ENCODE measurements around the gene ARHGAP24. TPM values are rescaled to one million over a fixed set of nuclear protein-coding genes. Genes with fewer than 3 reads are reported as not detected.

ARHGAP24 gene
- total and polyA plus RNA-seq, 2 experiments from 2014 or later: 19.5 to 29.6 TPM

DNA sequence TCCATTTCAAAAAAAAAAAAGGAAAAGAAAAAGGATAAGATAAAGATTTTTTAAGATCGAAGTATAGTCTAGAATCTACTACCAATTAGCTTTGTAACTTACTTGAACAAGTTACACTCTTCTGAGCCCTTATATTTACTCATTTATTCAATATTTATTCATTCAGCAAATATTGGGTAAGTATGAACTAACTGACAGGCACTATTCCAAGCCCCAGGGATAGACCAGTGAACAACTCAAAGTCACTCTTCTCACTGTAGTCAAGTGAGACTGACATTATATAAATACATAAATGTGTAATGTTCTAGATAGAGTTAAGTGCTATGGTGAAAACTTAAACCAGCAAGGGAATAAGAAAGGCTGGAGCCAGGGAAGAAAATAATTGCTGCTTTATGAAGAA, 131.6 kb downstream of the ARHGAP24 start:
- no peak overlapping the region for H3K4me3 ChIP-seq
- no peaks in the 10 kb centered on the region for H3K9me2 ChIP-seq (replicated peaks; ENCODE audit: insufficient read depth)
- no peaks in the 10 kb centered on the region for H3K27me3 ChIP-seq
- 100% methylated on average over 1 of the region's 1 CpG for WGBS (ENCODE audit: low lambda C conversion rate, missing lambda C conversion rate)
- H2AFZ ChIP-seq: no peak overlapping the region
- no peaks in the 10 kb centered on the region for H3K4me1 ChIP-seq (ENCODE audit: insufficient read depth)
- DNase-seq (ENCODE audit: low spot score): no peak
- H3K79me2 ChIP-seq: no peaks in the 10 kb centered on the region
- H4K20me1 ChIP-seq (ENCODE audit: insufficient read depth, poor library complexity, severe bottlenecking): no peaks in the 10 kb centered on the region
- no peak overlapping the region for H3K27ac ChIP-seq
- no peak overlapping the region for H3K4me2 ChIP-seq
- no peaks in the 10 kb centered on the region for H3K9me3 ChIP-seq (ENCODE audit: low read depth)
- no peaks in the 10 kb centered on the region for H3K36me3 ChIP-seq (replicated peaks; ENCODE audit: insufficient read depth, low read depth)
- TF ChIP-seq EZH2 (IDR thresholded peaks at IDR 0.05; ENCODE audit: borderline replicate concordance) (no peak), EZH2phosphoT487 (IDR thresholded peaks at IDR 0.05; ENCODE audit: low read depth, severe bottlenecking, unreplicated experiment) (no peak)
- TF ChIP-seq, protein P1, sequence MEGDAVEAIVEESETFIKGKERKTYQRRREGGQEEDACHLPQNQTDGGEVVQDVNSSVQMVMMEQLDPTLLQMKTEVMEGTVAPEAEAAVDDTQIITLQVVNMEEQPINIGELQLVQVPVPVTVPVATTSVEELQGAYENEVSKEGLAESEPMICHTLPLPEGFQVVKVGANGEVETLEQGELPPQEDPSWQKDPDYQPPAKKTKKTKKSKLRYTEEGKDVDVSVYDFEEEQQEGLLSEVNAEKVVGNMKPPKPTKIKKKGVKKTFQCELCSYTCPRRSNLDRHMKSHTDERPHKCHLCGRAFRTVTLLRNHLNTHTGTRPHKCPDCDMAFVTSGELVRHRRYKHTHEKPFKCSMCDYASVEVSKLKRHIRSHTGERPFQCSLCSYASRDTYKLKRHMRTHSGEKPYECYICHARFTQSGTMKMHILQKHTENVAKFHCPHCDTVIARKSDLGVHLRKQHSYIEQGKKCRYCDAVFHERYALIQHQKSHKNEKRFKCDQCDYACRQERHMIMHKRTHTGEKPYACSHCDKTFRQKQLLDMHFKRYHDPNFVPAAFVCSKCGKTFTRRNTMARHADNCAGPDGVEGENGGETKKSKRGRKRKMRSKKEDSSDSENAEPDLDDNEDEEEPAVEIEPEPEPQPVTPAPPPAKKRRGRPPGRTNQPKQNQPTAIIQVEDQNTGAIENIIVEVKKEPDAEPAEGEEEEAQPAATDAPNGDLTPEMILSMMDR (IDR thresholded peaks at IDR 0.05; ENCODE audit: poor library complexity): no peak

- Histone ChIP-seq H4K20me1 (ENCODE audit: insufficient read depth, poor library complexity, severe bottlenecking) (no peaks in the 10 kb centered on the region), H3K27me3 (no peaks in the 10 kb centered on the region), H3K36me3 (replicated peaks; ENCODE audit: insufficient read depth, low read depth) (no peaks in the 10 kb centered on the region), H3K79me2 (no peaks in the 10 kb centered on the region), H3K4me2 (no peak overlapping the region), H3K27ac (no peak overlapping the region), H2AFZ (no peak overlapping the region), H3K4me3 (no peak overlapping the region), H3K9me3 (ENCODE audit: low read depth) (no peaks in the 10 kb centered on the region), H3K9me2 (replicated peaks; ENCODE audit: insufficient read depth) (no peaks in the 10 kb centered on the region), H3K4me1 (ENCODE audit: insufficient read depth) (no peaks in the 10 kb centered on the region)
- WGBS (ENCODE audit: low lambda C conversion rate, missing lambda C conversion rate): 86% methylated on average over 5 of the region's 5 CpGs
- TF ChIP-seq, protein P1 (IDR thresholded peaks at IDR 0.05; ENCODE audit: poor library complexity): no peak
- no peak for TF ChIP-seq EZH2 (IDR thresholded peaks at IDR 0.05; ENCODE audit: borderline replicate concordance)
- TF ChIP-seq EZH2phosphoT487 (IDR thresholded peaks at IDR 0.05; ENCODE audit: low read depth, severe bottlenecking, unreplicated experiment): no peak
- DNase-seq (ENCODE audit: low spot score): no peak
Measured at GRCh38 chr4:85607624-85608023, 132.7 kb downstream of the ARHGAP24 start.

GRCh38 chr4:85610450-85610849, 135.5 kb downstream of the ARHGAP24 start:
- H3K4me3 ChIP-seq: no peak overlapping the region
- H3K27ac ChIP-seq: no peak overlapping the region
- TF ChIP-seq EZH2phosphoT487 (IDR thresholded peaks at IDR 0.05; ENCODE audit: low read depth, severe bottlenecking, unreplicated experiment) (no peak), EZH2 (IDR thresholded peaks at IDR 0.05; ENCODE audit: borderline replicate concordance) (no peak)
- TF ChIP-seq, protein P1 (IDR thresholded peaks at IDR 0.05; ENCODE audit: poor library complexity): no peak
- H3K9me2 ChIP-seq (replicated peaks; ENCODE audit: insufficient read depth): no peaks in the 10 kb centered on the region
- no peaks in the 10 kb centered on the region for H3K9me3 ChIP-seq (ENCODE audit: low read depth)
- no peaks in the 10 kb centered on the region for H3K27me3 ChIP-seq
- DNase-seq (ENCODE audit: low spot score): no peak
- H4K20me1 ChIP-seq (ENCODE audit: insufficient read depth, poor library complexity, severe bottlenecking): no peaks in the 10 kb centered on the region
- H3K4me1 ChIP-seq (ENCODE audit: insufficient read depth): no peaks in the 10 kb centered on the region
- H2AFZ ChIP-seq: no peak overlapping the region
- H3K36me3 ChIP-seq (replicated peaks; ENCODE audit: insufficient read depth, low read depth): no peaks in the 10 kb centered on the region
- no peak overlapping the region for H3K4me2 ChIP-seq
- WGBS (ENCODE audit: low lambda C conversion rate, missing lambda C conversion rate): 94% methylated on average over 2 of the region's 2 CpGs
- H3K79me2 ChIP-seq: no peaks in the 10 kb centered on the region

GRCh38 chr4:85611661-85612060, 136.7 kb downstream of the ARHGAP24 start:
- Histone ChIP-seq H3K4me1 (ENCODE audit: insufficient read depth) (no peaks in the 10 kb centered on the region), H4K20me1 (ENCODE audit: insufficient read depth, poor library complexity, severe bottlenecking) (no peaks in the 10 kb centered on the region), H3K36me3 (replicated peaks; ENCODE audit: insufficient read depth, low read depth) (no peaks in the 10 kb centered on the region), H3K9me2 (replicated peaks; ENCODE audit: insufficient read depth) (no peaks in the 10 kb centered on the region), H3K4me2 (no peak overlapping the region), H3K27ac (no peak overlapping the region), H3K27me3 (no peaks in the 10 kb centered on the region), H2AFZ (no peak overlapping the region), H3K4me3 (no peak overlapping the region), H3K9me3 (ENCODE audit: low read depth) (no peaks in the 10 kb centered on the region), H3K79me2 (no peaks in the 10 kb centered on the region)
- no peak for TF ChIP-seq EZH2phosphoT487 (IDR thresholded peaks at IDR 0.05; ENCODE audit: low read depth, severe bottlenecking, unreplicated experiment)
- TF ChIP-seq, protein P1 (IDR thresholded peaks at IDR 0.05; ENCODE audit: poor library complexity): no peak
- no peak for TF ChIP-seq EZH2 (IDR thresholded peaks at IDR 0.05; ENCODE audit: borderline replicate concordance)
- no peak for DNase-seq (ENCODE audit: low spot score)
